Liver (tissue), 3 donors: Measurements from ENCODE around the gene ISG15.
"Not testable (repeated sequence)": the region's sequence is repeated elsewhere in the genome, so short reads cannot be mapped to it uniquely, and the experiment has no call there.

Source experiments
- TAF1 ChIP-seq: conservative IDR thresholded peaks from 2 replicates; pipeline ENCODE4 v1.6.1; 2016; ENCODE audit warnings: antibody characterized with exemption, mild to moderate bottlenecking
- TF ChIP-seq, protein P1 (sequence below): fragments of 150-350 bp; IDR thresholded peaks from 2 replicates; pipeline ENCODE4 v1.5.1; 2017; ENCODE audit warnings: improper control_type of control experiment, low read depth, low read length; ENCODE audit not compliant: missing input control
- TF ChIP-seq, protein P2 (sequence below): IDR thresholded peaks from 2 replicates; pipeline ENCODE4 v1.6.1; 2016; ENCODE audit warnings: antibody characterized with exemption
- TF ChIP-seq, protein P3 (sequence below): IDR thresholded peaks from 2 replicates; pipeline ENCODE4 v1.6.1; 2016; ENCODE audit warnings: antibody characterized with exemption
- donor health status: healthy.
- donor health status: healthy.

DNA sequence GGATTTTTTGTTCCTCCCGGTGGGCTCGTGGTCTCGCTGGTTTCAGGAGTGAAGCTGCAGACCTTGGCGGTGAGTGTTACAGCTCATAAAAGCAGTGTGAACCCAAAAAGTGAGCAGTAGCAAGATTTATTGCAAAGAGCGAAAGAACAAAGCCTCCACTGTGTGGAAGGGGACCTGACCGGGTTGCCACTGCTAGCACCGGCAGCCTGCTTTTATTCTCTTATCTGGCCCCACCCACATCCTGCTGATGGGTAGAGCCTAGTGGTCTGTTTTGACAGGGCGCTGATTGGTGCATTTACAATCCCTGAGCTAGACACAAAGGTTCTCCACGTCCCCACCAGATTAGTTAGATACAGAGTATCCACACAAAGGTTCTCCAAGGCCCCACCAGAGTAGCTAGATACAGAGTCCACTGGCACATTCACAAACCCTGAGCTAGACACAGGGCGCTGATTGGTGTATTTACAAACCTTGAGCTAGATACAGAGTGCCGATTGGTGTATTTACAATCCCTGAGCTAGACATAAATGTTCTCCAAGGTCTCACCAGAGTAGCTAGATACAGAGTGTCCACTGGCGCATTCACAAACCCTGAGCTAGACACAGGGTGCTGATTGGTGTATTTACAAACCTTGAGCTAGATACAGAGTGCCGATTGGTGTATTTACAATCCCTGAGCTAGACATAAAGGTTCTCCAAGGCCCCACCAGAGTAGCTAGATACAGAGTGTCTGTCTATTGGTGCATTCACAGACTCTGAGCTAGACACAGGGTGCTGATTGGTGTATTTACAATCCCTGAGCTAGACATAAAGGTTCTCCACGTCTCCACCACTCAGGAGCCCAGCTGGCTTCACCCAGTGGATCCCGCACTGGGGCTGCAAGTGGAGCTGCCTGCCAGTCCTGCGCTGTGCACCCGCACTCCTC, 4.4 kb downstream of the ISG15 start:
- TF ChIP-seq, protein P1, sequence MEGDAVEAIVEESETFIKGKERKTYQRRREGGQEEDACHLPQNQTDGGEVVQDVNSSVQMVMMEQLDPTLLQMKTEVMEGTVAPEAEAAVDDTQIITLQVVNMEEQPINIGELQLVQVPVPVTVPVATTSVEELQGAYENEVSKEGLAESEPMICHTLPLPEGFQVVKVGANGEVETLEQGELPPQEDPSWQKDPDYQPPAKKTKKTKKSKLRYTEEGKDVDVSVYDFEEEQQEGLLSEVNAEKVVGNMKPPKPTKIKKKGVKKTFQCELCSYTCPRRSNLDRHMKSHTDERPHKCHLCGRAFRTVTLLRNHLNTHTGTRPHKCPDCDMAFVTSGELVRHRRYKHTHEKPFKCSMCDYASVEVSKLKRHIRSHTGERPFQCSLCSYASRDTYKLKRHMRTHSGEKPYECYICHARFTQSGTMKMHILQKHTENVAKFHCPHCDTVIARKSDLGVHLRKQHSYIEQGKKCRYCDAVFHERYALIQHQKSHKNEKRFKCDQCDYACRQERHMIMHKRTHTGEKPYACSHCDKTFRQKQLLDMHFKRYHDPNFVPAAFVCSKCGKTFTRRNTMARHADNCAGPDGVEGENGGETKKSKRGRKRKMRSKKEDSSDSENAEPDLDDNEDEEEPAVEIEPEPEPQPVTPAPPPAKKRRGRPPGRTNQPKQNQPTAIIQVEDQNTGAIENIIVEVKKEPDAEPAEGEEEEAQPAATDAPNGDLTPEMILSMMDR, result not testable (repeated sequence)
- TF ChIP-seq, protein P2, sequence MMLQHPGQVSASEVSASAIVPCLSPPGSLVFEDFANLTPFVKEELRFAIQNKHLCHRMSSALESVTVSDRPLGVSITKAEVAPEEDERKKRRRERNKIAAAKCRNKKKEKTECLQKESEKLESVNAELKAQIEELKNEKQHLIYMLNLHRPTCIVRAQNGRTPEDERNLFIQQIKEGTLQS, result not testable (repeated sequence)
- not testable (repeated sequence) for TF ChIP-seq TAF1
- TF ChIP-seq, protein P3, sequence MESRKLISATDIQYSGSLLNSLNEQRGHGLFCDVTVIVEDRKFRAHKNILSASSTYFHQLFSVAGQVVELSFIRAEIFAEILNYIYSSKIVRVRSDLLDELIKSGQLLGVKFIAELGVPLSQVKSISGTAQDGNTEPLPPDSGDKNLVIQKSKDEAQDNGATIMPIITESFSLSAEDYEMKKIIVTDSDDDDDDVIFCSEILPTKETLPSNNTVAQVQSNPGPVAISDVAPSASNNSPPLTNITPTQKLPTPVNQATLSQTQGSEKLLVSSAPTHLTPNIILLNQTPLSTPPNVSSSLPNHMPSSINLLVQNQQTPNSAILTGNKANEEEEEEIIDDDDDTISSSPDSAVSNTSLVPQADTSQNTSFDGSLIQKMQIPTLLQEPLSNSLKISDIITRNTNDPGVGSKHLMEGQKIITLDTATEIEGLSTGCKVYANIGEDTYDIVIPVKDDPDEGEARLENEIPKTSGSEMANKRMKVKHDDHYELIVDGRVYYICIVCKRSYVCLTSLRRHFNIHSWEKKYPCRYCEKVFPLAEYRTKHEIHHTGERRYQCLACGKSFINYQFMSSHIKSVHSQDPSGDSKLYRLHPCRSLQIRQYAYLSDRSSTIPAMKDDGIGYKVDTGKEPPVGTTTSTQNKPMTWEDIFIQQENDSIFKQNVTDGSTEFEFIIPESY, result not testable (repeated sequence)
